ENCODE measurements around the gene LRP4. TPM values are rescaled to one million over a fixed set of nuclear protein-coding genes. Genes with fewer than 3 reads are reported as not detected.

The LRP4 gene
- total and polyA plus RNA-seq, 2 of the 13 experiments (the other 11 are each of a cell fraction or from before 2014, with no cell fraction given): 4.7 to 13.3 TPM

- Histone ChIP-seq H3K27me3 (ENCODE audit: control insufficient read depth in 1 of 2, insufficient read depth in 2 of 2, low read length in 2 of 2) (peaks cover 0 to 2% of the 10 kb centered on the region in 2 experiments; a peak in 1 of 5 replicates), H3K4me1 (ENCODE audit: insufficient read depth, low read length) (peaks cover 17% of the 10 kb centered on the region), H2AFZ (ENCODE audit: low read length) (no peak overlapping the region), H3K36me3 (replicated peaks in 1 of 2; ENCODE audit: control insufficient read depth in 1 of 2, insufficient read depth in 2 of 2, low read length in 2 of 2) (no peaks in the 10 kb centered on the region), H3K9ac (ENCODE audit: insufficient read depth, low read depth, low read length) (no peak overlapping the region), H3K79me2 (ENCODE audit: insufficient read depth, low read length) (peaks cover 24% of the 10 kb centered on the region), H3K27ac (ENCODE audit: extremely low read length, insufficient read depth, low read length) (no peak overlapping the region), H4K20me1 (ENCODE audit: insufficient read depth, low read length) (no peaks in the 10 kb centered on the region), H3K9me3 (ENCODE audit: low read length) (no peaks in the 10 kb centered on the region), H3K4me3 (replicated peaks in 1 of 3; ENCODE audit: insufficient read depth in 1 of 3, low read depth in 2 of 3, low read length in 3 of 3) (no peak overlapping the region), H3K4me2 (ENCODE audit: low read depth, low read length) (no peak overlapping the region)
- in situ Hi-C loops (cut with HindIII; ENCODE audit: extremely low pct_ligation_motif_present, low pct_unique_long_range_greater_than_20kb): no loop called here
- no peak for FAIRE-seq
- POLR2A ChIA-PET: no interaction called here
- CTCF ChIA-PET (ENCODE audit: low intra/inter-chr PET ratio, low total read pairs): no interaction called here
- 89% methylated on average over 5 of the region's 5 CpGs for WGBS (ENCODE audit: low lambda C conversion rate)
- intact Hi-C loops (cut with micrococcal nuclease; ENCODE audit: unreplicated experiment): no loop called here
- ATAC-seq: no peak
- TF ChIP-seq ZNF644 (CRISPR knock-in tag; IDR thresholded peaks at IDR 0.05; ENCODE audit: low read depth): no peak
- TF ChIP-seq SIN3B (IDR thresholded peaks at IDR 0.05; ENCODE audit: low read length): no peak
- TF ChIP-seq PRMT3 (CRISPR knock-in tag; IDR thresholded peaks at IDR 0.05; ENCODE audit: borderline replicate concordance, low read depth): no peak
- TF ChIP-seq NFKB2 (CRISPR knock-in tag; IDR thresholded peaks at IDR 0.05; ENCODE audit: borderline replicate concordance): no peak
- no TSS peak for BruUV-seq (replicated peaks)
- DNase-seq (ENCODE audit: low spot score): no peak
Observed at GRCh38 chr11:46914363-46914762, 4.0 kb downstream of the LRP4 start.

- POLR2A ChIA-PET: no interaction called here
- in situ Hi-C loops (cut with HindIII; ENCODE audit: extremely low pct_ligation_motif_present, low pct_unique_long_range_greater_than_20kb): no loop called here
Observed at GRCh38 chr11:46913484-46913883, 4.9 kb downstream of the LRP4 start.

More at GRCh38 chr11:46913484-46913883, 4.9 kb downstream of the LRP4 start:
- H4K20me1 ChIP-seq (ENCODE audit: insufficient read depth, low read length): no peaks in the 10 kb centered on the region
- CTCF ChIA-PET (ENCODE audit: low intra/inter-chr PET ratio, low total read pairs): no interaction called here
- no peak for DNase-seq (ENCODE audit: low spot score)
- H3K27ac ChIP-seq (ENCODE audit: extremely low read length, insufficient read depth, low read length): no peak overlapping the region
- BruUV-seq (replicated peaks): no TSS peak
- H3K36me3 ChIP-seq (replicated peaks in 1 of 2; ENCODE audit: control insufficient read depth in 1 of 2, insufficient read depth in 2 of 2, low read length in 2 of 2): no peaks in the 10 kb centered on the region
- H3K9ac ChIP-seq (ENCODE audit: insufficient read depth, low read depth, low read length): no peak overlapping the region
- no peak overlapping the region for H3K4me2 ChIP-seq (ENCODE audit: low read depth, low read length)
- TF ChIP-seq PHB2 (IDR thresholded peaks at IDR 0.05; ENCODE audit: partially characterized antibody) (no peak), MTF2 (CRISPR knock-in tag; IDR thresholded peaks at IDR 0.05; ENCODE audit: borderline replicate concordance) (no peak), ZFP36L1 (CRISPR knock-in tag; IDR thresholded peaks at IDR 0.05) (no peak), TEAD3 (CRISPR knock-in tag; optimal IDR thresholded peaks at IDR 0.05; ENCODE audit: borderline replicate concordance) (no peak), NFYB (CRISPR knock-in tag; IDR thresholded peaks at IDR 0.05) (no peak)
- WGBS (ENCODE audit: low lambda C conversion rate): 99% methylated on average over 3 of the region's 3 CpGs
- no peaks in the 10 kb centered on the region for H3K27me3 ChIP-seq (ENCODE audit: control insufficient read depth in 1 of 2, insufficient read depth in 2 of 2, low read length in 2 of 2)
- intact Hi-C loops (cut with micrococcal nuclease; ENCODE audit: unreplicated experiment): no loop called here
- no peaks in the 10 kb centered on the region for H3K9me3 ChIP-seq (ENCODE audit: low read length)
- FAIRE-seq: no peak
- H3K4me1 ChIP-seq (ENCODE audit: insufficient read depth, low read length): peaks cover 9% of the 10 kb centered on the region
- ATAC-seq: no peak
- H3K4me3 ChIP-seq (replicated peaks in 1 of 3; ENCODE audit: insufficient read depth in 1 of 3, low read depth in 2 of 3, low read length in 3 of 3): no peak overlapping the region
- H3K79me2 ChIP-seq (ENCODE audit: insufficient read depth, low read length): peaks cover 24% of the 10 kb centered on the region
- H2AFZ ChIP-seq (ENCODE audit: low read length): no peak overlapping the region

Measured in HepG2 (cell line).